PFSK-1 (cell line): ENCODE data around the gene PRKAG2.

ENCODE experiments used
- FOXP2 ChIP-seq: optimal IDR thresholded peaks from 2 replicates; pipeline ENCODE3; 2011; ENCODE audit warnings: borderline replicate concordance, control low read depth, inconsistent platforms; ENCODE audit not compliant: insufficient read depth; ENCODE audit errors: extremely low read length, extremely low read depth
- POLR2AphosphoS5 ChIP-seq: IDR thresholded peaks from 2 replicates; pipeline ENCODE4 v1.6.1; 2012; ENCODE audit warnings: low read depth, mild to moderate bottlenecking, control low read depth, low read length, moderate library complexity
- REST ChIP-seq, 2 experiments: IDR thresholded peaks; 2 replicates each; pipeline versions ENCODE4 v1.6.1 to v1.8.0; 2011 to 2012; ENCODE audit warnings: low read depth in 2 of 2, low read length in 2 of 2, control low read depth in 1 of 2, inconsistent platforms in 1 of 2, mild to moderate bottlenecking in 1 of 2, moderate library complexity in 1 of 2; ENCODE audit not compliant: insufficient read depth in 1 of 2
- SIN3A ChIP-seq: IDR thresholded peaks from 2 replicates; pipeline ENCODE4 v1.6.1; 2012; ENCODE audit warnings: mild to moderate bottlenecking, low read length, moderate library complexity, borderline replicate concordance; ENCODE audit not compliant: insufficient read depth
- TAF1 ChIP-seq: IDR thresholded peaks from 2 replicates; pipeline ENCODE4 v1.6.1; 2012; ENCODE audit warnings: low read length, control low read depth, borderline replicate concordance; ENCODE audit not compliant: insufficient read depth

PRKAG2 gene

GRCh38 chr7:151658778-151659177, 218.1 kb downstream of the PRKAG2 start:
- no peak for TF ChIP-seq TAF1
- no peak for TF ChIP-seq POLR2AphosphoS5
- TF ChIP-seq REST (IDR thresholded peaks at IDR 0.05; ENCODE audit: insufficient read depth in 1 of 2, low read depth in 2 of 2, low read length in 2 of 2), result no peak
- TF ChIP-seq SIN3A, result no peak
- TF ChIP-seq FOXP2, result no peak

GRCh38 chr7:151657173-151657572, 219.7 kb downstream of the PRKAG2 start:
- TF ChIP-seq FOXP2 (no peak), REST (IDR thresholded peaks at IDR 0.05; ENCODE audit: insufficient read depth in 1 of 2, low read depth in 2 of 2, low read length in 2 of 2) (no peak), TAF1 (no peak), SIN3A (no peak), POLR2AphosphoS5 (no peak)

GRCh38 chr7:151655555-151655954, 221.4 kb downstream of the PRKAG2 start:
- TF ChIP-seq SIN3A, result no peak
- no peak for TF ChIP-seq TAF1
- TF ChIP-seq POLR2AphosphoS5, result no peak
- no peak for TF ChIP-seq REST (IDR thresholded peaks at IDR 0.05; ENCODE audit: insufficient read depth in 1 of 2, low read depth in 2 of 2, low read length in 2 of 2)
- no peak for TF ChIP-seq FOXP2

GRCh38 chr7:151652111-151652510, 224.8 kb downstream of the PRKAG2 start:
- TF ChIP-seq POLR2AphosphoS5 (no peak), REST (IDR thresholded peaks at IDR 0.05; ENCODE audit: insufficient read depth in 1 of 2, low read depth in 2 of 2, low read length in 2 of 2) (no peak), TAF1 (no peak), FOXP2 (no peak), SIN3A (no peak)

- TF ChIP-seq REST (IDR thresholded peaks at IDR 0.05; ENCODE audit: insufficient read depth in 1 of 2, low read depth in 2 of 2, low read length in 2 of 2) (no peak), TAF1 (no peak), FOXP2 (no peak), SIN3A (no peak), POLR2AphosphoS5 (no peak)
Observed at GRCh38 chr7:151650161-151650560, 226.8 kb downstream of the PRKAG2 start.
